NCI-H146 (cell line): ENCODE data around the gene HYAL3.
"Not testable (repeated sequence)": the region's sequence is repeated elsewhere in the genome, so short reads cannot be mapped to it uniquely, and the experiment has no call there.

Experiments
- DNase-seq: peaks from one replicate; lab custom pipeline; 2025; lab: John Stamatoyannopoulos, UW

HYAL3 gene

DNA sequence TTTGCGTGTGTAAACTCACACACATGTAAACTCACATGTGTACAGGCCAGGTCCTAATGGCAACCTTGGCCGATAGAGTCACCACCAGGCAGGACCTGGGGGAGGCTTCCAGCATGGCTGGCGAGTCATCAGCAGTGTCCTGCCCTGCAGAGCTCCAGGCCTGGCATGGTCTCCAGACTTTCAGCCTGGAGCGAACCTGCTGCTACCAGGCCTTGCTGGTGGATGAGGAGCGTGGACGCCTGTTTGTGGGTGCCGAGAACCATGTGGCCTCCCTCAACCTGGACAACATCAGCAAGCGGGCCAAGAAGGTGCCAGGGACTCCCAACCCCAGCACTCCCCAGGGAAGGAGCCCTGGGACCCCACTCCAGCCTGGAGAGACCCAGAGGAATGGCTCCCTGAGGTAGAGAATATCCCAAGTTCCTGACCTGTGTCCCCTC lies 29.2 kb downstream of the HYAL3 start:
- DNase-seq = no peak

DNA sequence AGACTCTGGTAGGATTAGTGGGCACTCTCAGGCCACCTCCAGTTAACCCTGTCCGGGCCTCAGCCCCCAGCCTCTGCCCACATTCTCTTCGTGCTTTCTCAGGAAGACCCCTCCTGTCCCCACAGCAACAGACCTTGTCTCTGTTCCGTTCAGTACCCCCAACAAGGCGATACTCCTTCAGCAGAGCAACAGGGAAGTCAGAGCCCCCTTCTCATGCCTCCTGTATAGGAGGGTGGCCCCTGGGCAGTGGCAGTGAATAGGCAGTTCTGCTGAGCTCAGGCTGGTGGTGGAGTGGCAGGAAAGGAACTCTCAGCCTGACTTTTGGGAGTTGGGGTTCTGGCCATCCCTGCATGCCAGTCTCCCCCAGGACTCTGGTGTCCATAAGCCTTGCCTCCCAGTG lies 29.7 kb downstream of the HYAL3 start:
- no peak for DNase-seq

DNA sequence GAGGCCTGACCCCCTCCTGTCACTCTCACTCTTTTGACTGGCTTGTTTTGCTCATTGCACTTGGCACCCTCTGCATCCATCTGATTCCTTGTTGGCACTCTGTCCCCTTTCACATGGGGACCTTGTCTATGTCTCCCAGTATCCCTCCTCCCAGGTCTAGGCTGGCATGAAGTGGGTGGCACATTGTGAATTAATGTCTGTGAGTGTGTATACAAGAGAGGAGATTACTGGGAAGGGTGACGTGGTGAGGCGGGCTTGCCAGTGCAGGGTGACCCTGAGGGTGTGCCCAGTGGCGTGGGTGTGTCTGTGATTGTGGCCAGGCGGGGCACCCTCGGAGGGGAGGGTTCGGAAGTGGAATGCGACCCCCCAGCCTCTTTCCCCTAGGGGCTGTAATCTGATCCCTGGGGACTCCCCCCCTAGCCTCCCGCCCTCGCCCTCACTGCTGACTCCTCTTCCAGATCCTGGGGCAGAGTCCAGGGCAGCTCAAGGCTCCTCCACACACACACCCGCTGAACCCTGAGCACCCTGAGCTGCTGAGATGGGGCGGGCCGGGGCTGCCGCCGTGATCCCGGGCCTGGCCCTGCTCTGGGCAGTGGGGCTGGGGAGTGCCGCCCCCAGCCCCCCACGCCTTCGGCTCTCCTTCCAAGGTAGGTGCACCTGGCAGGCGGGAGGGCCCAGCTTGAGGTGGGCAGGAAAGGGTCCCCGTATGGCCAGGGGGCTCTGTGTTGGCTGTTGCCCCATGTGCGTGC lies 30.3 kb downstream of the HYAL3 start, which contains the start of gene SEMA3B:
Gene SEMA3B, plus strand, starts transcription at position 445 of the 749 bp plus-strand sequence. Its CDS starts 94 bp downstream, at position 539.
- DNase-seq = no peak

DNA sequence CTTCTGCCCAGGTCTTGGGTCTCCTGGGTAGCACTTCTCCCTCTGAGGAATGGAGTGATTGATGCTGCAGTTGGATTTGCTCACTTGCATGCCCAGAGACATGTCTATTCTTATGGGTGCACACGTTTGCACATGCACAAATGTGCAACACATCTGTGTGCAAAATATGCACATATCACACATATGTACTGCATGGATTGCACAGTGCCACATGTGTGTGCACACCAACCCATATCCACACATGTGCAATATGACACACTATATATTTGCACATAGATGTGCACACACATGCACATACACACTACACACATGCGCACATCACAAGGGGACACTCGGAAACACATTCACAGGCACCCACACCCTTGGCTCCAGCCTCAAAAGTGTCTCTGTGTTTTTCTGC lies 30.9 kb downstream of the HYAL3 start:
- DNase-seq = no peak

DNA sequence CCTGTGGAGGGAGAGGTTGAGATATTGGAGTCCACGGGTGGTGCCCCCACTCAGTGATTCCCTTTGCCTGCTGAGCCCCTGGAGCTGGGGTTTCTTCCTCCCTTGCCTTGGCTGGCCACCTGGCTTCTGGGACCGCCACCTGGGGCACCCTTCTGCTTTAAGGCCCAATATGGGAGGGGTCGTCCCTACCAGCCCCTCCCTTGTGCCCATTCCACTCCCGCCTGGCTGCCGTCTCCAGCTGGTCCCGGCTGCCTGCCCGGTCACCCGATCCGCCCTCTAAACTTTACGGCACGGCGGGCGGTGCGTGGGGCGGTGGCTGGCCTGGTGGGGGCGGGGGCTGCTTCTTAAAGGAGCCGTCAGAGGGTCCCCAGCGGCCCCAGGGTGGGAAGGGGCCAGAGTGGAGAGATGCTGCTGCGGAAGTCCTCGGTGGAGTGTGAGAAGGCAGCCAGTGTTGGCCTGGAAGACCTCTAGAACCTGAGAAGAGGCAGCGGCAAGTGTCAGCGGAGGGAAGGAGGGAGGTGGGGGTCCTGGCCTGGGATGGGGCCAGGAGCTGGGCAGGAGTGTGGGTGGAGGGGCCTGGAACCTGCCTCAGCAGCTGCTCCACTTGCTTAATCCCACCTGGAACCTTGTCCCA lies 31.8 kb downstream of the HYAL3 start:
- DNase-seq = peak; percentile 53

DNA sequence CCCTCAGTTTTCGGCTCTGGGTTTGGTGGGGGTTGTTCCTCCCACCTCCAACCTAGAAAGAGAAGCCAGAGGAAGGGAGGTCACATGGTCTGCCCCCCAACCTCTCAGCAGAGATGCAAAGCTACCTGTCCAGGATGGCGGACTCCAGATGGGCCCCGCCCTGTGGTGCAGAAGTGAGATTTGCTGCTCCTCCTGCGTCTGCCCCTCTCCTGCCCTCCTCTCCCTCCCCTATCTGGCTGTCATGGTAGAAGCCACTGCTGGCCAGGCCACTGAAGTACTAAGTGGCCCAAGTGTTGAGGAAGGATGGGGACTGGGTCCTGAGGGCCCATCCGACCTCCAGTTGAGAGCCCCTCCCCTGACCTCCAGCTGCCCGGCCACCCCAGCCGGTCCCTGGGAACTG lies 32.4 kb downstream of the HYAL3 start:
- DNase-seq = no peak

DNA sequence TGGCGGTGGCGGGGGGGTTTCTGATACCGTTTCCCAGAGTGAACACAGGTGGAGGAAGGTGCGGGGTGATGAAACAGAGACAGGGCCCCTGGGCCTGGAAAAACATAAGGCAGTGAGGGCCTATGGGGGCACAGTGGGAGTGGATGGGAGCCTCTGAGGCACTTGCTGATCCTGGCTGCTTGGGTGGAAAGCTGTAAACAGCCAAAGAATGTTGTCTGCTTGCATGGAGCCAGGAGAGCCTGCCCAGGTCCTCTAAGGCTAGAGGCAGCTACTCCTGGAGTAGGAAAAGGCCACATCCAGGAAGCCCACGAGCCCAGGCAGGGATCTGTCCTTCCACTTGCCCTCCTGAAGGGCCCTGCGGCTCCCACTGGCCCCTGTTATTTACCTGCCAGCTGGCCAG lies 33.2 kb downstream of the HYAL3 start:
- no peak for DNase-seq

DNA sequence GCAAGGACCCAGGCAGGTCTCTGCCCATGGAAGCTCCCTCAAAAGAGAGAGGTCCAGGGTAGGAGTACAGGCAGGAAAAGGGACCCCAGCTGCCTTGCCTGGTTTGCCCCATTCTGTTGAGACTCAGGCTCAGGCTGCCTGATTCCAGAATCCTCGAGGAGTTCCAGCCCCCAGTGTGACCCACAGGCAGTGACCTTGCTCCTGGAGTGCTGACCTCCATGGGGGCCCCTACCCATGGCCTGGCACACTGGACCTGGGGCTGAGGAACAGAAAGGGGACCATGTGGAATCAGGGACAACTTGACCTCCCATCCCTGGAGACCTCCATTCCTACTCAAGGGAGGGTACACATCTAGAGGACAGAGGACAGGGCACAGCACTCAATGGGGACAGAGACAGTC lies 33.6 kb downstream of the HYAL3 start:
- no peak for DNase-seq

DNA sequence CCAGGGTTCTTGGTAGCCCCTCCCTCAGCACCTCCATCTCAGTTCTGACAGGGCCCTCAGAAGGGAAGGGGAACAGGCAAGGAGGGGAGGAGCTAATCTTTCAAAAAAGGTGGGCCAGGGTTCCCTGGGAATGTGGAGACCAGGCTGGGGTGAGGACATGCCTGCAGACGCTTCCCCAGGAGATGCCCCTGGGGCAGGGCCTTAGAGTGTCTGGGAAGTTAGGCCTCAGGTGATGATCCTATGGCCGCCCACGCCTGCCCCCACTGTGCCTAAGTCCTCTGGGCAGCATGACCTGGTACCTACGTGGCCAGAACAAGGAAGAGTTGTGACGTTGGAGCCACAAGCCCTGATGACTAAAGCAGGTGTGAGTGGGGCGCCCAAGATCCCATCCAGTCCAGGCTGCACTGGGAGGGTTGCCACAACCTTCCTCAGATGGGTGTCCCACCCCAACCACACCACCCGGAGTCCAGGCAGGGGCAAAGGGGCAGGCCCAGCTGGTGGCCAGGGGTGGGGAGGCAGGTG lies 34.2 kb downstream of the HYAL3 start:
- no peak for DNase-seq

DNA sequence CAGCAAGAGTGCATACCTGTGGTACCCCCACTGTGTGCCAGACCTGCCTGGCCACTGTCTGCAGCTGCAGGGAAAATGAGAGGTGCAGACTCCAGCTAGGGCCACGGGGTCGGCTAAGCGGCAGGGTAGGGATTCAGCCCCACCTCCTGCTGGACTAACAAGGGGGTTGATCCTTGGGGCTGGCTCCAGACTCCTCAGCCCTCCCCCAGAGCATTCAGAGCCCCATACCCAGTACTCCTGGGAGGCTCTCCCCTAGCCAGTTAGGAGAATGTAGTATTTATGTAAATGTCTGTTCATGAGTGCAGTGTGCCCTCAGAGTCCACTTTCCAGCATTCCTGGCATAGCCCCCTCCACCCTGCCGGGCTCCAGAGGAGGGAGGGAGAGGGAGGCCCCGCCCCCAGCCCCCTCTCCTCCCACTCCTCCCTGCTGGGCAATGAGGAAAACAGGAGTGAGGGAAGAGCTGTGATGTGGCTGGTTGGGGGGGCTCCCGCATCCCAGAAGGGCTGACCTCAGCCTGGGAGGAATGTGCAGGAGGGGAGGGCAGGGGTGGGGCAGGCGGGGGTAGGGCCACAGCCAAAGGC lies 34.7 kb downstream of the HYAL3 start:
- peak; percentile 13 for DNase-seq

DNA sequence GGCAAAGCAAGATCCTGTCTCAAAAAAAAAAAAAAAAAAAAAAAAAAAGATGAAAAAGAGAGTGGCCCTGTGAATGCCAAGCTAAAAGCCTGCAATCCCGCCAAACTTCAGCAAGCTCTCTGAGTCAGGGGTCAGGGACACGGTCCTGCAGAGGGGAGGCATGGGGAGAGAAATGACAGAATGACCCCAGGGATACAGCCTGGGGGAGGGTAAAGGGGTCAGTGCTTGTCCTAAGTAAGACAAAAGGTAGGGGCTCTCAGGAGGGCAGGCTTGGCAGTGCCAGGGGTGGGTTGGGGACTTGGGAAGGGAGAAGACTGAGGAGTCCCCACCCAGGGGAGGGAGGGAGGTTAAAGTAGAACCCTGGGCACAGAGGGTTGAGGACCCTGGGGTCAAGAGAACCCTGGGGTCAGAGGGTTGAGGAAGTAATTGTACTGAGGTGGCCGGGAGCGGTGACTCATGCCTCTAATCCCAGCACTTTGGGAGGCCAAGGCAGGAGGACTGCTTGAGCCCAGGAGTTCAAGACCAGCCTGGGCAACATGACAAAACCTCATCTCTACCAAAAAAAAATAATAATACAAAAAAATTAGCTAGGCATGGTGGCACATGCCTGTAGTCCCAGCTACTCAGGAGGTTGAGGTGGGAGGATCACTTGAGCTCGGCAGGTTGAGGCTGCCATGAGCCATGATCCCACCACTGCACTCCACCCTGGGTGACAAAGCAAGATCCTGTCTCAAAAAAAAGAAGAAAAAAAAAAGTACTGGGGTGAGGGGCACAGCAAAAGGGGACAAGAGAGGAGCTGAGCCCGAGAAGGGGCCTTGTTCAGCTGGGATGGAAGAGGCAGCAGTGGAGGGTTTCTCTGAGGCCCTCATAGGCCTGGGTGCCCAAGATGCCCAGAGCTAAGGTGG lies 35.5 kb downstream of the HYAL3 start:
- DNase-seq = no peak

DNA sequence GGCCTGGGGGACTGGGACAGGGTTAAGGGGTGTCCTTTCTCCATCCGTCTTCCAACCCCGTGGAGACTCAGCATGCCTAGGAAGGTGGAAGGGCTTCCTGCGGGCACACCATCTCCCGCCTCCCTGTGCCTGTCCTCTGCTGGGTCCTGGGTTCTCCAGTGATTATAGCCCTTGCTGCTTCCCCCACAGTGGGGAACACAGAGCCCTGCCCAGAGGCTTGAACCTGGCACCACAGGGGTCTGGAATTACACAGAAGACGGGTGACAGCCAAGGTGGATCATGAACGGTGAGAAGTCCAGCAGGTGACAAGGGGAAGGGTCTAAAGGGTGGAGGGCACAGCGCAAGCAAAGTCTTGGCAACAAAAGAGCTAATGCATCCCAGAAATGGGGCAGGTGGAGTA lies 36.4 kb downstream of the HYAL3 start:
- DNase-seq = no peak

DNA sequence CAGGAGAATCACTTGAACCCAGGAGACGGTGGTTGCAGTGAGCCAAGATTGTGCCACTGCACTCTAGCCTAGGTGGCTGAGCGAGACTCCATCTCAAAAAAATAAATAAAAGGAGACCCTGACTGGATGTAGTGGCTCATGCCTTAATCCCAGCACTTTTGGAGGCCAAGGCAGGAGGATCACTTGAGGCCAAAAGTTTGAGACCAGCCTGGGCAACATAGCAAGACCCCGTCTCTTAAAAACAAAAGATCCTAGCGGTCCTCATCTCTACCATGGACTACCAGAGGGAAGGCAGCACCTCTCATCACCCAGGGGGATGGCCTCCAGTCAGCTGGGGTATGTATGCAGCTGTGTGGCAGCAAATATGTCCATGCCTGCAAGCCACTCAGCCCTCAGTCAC lies 37.0 kb downstream of the HYAL3 start:
- DNase-seq = not testable (repeated sequence)

DNA sequence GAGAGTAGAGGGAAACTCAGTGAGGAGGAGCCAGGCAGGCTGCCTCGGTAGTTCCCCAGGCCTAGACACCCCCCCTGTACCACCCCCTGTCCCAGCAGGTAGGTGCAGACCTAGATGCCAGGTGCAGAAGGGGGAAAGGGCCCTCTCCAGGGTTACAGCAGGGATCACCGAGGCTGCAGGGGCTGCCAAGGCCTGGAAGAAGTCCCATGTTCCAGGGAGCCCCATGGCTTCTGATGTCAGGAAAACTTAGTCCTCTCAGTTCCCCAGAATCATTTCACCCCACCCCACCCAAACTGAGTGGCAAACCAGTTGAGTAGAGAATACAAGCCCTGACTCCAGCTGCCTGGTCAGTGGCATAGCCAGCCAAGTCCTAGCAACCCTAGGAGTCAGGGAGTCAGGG lies 37.7 kb downstream of the HYAL3 start:
- no peak for DNase-seq

DNA sequence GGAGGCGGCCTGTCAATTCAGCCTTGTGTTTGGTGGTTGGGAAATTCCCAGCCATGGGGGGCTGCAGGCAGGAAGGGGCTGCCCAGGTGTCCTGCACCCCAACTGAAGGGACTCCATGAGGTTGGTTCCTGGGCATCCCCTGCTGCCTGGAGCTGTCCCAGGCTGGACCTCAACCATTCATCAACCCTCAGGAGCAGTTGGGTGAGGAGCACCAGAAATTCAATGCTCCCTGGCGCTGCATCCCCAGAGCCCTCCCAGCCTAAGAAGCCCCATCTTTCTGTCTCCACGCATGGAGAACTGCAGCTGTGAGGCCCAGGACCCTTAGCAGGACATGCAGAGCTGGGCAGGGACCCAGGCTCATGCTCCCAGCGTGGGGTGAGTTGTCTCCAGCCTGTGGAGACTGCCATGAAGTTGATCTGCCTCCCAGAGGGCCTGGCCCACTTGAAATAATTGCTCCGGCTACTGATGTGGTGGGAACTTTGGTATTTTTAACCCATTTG lies 38.2 kb downstream of the HYAL3 start:
- no peak for DNase-seq

DNA sequence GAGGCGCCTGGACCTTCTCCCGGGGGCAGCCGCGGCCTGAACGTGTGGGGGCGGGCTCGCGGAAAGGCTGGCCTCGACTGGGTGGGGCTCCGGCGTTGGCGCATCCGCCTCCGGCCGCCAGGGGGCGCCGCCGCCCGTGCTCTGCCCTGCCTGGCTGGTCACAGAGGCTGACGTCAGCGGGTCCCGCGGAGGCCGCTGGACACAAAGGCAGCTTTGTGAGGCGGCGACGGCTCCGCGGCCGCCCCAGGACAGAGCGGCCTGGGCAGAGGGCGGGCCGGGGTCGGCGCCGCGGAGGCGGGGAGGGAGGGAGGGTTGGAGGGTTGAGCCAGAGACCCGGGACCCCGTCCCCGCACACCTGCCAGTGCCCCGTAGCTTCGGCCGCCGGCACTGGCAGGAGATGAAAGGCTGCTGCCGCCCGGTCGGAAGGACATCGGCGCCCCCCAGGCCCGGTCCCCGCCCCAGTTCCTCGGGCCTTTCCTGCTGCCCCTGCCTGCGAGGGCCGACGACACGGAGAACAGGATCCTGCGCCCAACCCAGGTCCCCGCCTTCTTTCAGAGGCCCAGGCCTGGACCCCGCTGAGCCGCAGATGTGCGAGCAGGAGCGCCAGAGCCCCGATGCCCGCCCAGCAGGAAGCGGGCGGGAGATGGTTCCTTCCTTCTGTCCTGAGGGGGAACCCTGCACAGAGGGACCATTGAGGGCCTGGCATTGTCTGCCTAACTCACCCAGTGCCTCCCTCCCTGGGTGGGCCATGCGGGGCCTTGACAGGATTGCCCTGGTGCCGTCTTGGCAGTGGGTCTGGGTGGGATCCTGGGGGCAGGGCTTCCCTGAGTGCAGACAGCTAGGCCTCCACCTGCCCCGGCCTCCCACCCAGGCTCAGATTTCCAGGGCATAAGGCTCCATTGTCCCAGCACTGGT lies 38.9 kb downstream of the HYAL3 start:
- peak; percentile 80 for DNase-seq

DNA sequence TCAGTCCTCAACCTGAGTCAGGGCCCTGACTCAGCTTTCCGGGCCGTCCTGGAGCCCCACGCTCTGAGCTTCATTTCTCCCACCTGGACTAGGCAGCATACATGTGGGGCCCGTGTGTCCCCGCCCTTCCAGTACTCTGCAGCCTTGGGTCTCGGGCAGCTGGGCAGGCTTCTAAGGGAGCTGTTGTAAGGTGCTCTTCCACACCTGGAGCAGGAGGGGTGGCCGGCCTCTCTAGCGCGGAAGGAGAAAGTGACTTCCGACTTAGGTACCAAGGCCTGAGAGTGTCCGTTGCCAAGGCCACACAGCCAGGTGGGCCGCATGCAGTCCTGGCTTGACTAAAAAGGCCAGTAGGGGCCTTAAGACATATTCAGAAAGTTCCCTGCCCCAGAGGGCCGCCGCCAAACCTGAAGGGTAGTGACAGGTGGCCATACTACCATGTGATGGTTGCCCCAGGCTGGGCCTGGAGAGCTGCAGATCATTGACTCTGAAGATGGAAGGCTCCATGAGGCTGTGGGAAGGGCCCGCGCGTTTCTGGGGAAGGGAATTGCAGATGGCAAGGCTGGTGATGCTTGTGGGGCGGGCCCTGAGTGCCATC lies 39.7 kb downstream of the HYAL3 start:
- DNase-seq = no peak

DNA sequence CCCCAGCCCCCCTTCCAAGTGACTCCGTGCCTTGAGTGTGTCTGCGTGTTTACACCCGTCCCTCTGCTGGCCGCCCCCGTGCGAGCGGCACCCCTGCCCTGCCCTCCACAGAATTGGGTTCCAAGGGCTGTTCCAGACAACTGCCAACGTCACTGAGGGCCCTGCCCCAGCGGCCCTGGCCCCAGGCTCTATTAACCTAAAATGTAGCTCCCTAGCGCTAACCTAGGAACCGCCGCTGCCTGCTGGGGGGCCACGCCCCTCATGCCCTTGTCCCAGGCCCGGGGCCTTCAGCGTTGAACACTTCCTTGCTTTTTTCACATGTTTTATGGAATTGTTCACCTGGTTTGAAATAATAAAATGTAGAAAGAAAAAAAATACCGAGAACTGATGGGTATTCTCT lies 40.2 kb downstream of the HYAL3 start:
- no peak for DNase-seq

DNA sequence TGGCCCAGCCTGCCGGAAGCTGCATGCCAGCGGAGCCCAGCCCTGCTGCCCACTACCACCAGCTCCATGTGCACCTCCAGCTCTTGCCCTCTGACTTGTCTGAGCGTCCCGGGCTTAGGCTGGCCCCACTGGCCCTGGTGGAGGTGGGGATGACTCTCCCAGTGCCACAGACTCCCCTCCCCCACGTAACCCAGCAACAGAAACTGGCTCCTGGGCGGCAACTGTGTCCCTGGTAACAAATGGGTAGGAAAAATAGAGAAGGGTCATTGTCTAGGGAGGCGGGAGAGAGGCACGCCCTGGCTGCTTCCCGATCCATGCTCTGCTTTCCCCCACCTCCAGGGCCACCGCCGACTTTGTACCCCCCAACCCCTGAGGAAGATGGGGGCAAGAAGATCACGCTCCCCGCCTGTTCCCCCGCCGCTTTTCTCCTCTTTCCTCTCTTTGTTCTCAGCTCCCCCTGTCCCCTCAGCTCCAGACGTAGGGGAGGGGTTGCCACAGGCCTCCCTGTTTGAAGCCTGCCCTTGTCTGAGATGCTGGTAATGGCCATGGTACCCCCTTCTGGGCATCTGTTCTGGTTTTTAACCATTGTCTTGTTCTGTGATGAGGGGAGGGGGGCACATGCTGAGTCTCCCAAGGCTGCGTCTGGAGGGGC lies 41.0 kb downstream of the HYAL3 start:
- DNase-seq = no peak
